Measurements from ENCODE around the gene GTSE1. TPM values are rescaled to one million over a fixed set of nuclear protein-coding genes. Genes with fewer than 3 reads are reported as not detected.

Gene GTSE1
- polyA plus RNA-seq, 2 of the 4 experiments (the other 2 are of a cell fraction) = 11.5 to 25.7 TPM

- no peak for TF ChIP-seq ATOH8 (CRISPR knock-in tag; IDR thresholded peaks at IDR 0.05; ENCODE audit: low read depth)
Measured at GRCh38 chr22:46315976-46316375, 19.3 kb downstream of the GTSE1 start (continued).

- TF ChIP-seq HOXB5 (CRISPR knock-in tag; IDR thresholded peaks at IDR 0.05) (no peak), FOSB (CRISPR knock-in tag; IDR thresholded peaks at IDR 0.05) (no peak), SREBF2 (IDR thresholded peaks at IDR 0.05) (no peak), CHD4 (IDR thresholded peaks at IDR 0.05; ENCODE audit: borderline replicate concordance) (no peak), HDAC2 (IDR thresholded peaks at IDR 0.05) (no peak), BCL3 (IDR thresholded peaks at IDR 0.05) (no peak), RFX5 (IDR thresholded peaks at IDR 0.05) (no peak), HES2 (IDR thresholded peaks at IDR 0.05) (no peak), E2F6 (IDR thresholded peaks at IDR 0.05; ENCODE audit: borderline replicate concordance, low read depth) (no peak), RNF2 (IDR thresholded peaks at IDR 0.05; ENCODE audit: borderline replicate concordance, low read depth) (no peak), JUN (IDR thresholded peaks at IDR 0.05) (no peak), MYC (IDR thresholded peaks at IDR 0.05; ENCODE audit: borderline replicate concordance, low read length) (no peak)
- DNase-seq (ENCODE audit: low read depth in 1 of 2, low spot score in 1 of 2) (no peak), FAIRE-seq (no peak), ATAC-seq (no peak)
- Histone ChIP-seq H3K4me1 (no peaks in the 10 kb centered on the region), H3K9me3 (no peaks in the 10 kb centered on the region), H3K27ac (no peak overlapping the region), H3K4me3 (no peak overlapping the region), H3K4me2 (no peak overlapping the region)
- ChIA-PET CTCF (interaction anchor here (0.8 to 20.1 kb wide), 5 partner anchors 14 to 322 kb away, joined by 3 to 272 read pairs (median 21); no protein-coding TSS in a partner anchor), POLR2A (no interaction called here)
- whole genome bisulfite sequencing (ENCODE audit: missing lambda C conversion rate) = 92% methylated on average over 20 of the region's 20 CpGs
Measured at GRCh38 chr22:46317646-46318045, 21.0 kb downstream of the GTSE1 start.

GRCh38 chr22:46318576-46318975 lies 21.9 kb downstream of the GTSE1 start:
- Histone ChIP-seq H3K4me3 (no peak overlapping the region), H3K9me3 (no peaks in the 10 kb centered on the region), H3K27ac (no peak overlapping the region), H3K4me1 (no peaks in the 10 kb centered on the region), H3K4me2 (no peak overlapping the region)
- POLR2A ChIA-PET = no interaction called here
- ATAC-seq (no peak), FAIRE-seq (no peak), DNase-seq (ENCODE audit: low read depth in 1 of 2, low spot score in 1 of 2) (no peak)
- WGBS (ENCODE audit: missing lambda C conversion rate) = 92% methylated on average over 14 of the region's 15 CpGs
- CTCF ChIA-PET = interaction anchor here (0.8 to 20.1 kb wide), 4 partner anchors 32 to 322 kb away, joined by 4 to 272 read pairs (median 28); no protein-coding TSS in a partner anchor
- TF ChIP-seq RNF2 (IDR thresholded peaks at IDR 0.05; ENCODE audit: borderline replicate concordance, low read depth) = no peak
- TF ChIP-seq PBX3 (IDR thresholded peaks at IDR 0.05) = no peak
- no peak for TF ChIP-seq SMC3 (IDR thresholded peaks at IDR 0.05)
- no peak for TF ChIP-seq FOXS1 (CRISPR knock-in tag; IDR thresholded peaks at IDR 0.05)
- TF ChIP-seq PHF8 (IDR thresholded peaks at IDR 0.05; ENCODE audit: borderline replicate concordance, low read depth) = no peak
- no peak for TF ChIP-seq SREBF2 (IDR thresholded peaks at IDR 0.05)
- TF ChIP-seq HDAC2 (IDR thresholded peaks at IDR 0.05) = no peak
- TF ChIP-seq TP53 (CRISPR knock-in tag; IDR thresholded peaks at IDR 0.05) = no peak
- TF ChIP-seq RAD21 (conservative IDR thresholded peaks at IDR 0.05 in 1 of 2, IDR thresholded peaks at IDR 0.05 in 1 of 2) = no peak
- no peak for TF ChIP-seq POLR2AphosphoS2 (conservative IDR thresholded peaks at IDR 0.05; ENCODE audit: low read length)
- no peak for TF ChIP-seq FOSL2 (IDR thresholded peaks at IDR 0.05)
- TF ChIP-seq FOSL2 (CRISPR knock-in tag; IDR thresholded peaks at IDR 0.05) = no peak
- no peak for TF ChIP-seq E2F6 (IDR thresholded peaks at IDR 0.05; ENCODE audit: borderline replicate concordance, low read depth)
- TF ChIP-seq HMGXB4 (CRISPR knock-in tag; IDR thresholded peaks at IDR 0.05; ENCODE audit: borderline replicate concordance) = no peak
- no peak for TF ChIP-seq HEYL (CRISPR knock-in tag; IDR thresholded peaks at IDR 0.05)
- no peak for TF ChIP-seq MYC (IDR thresholded peaks at IDR 0.05; ENCODE audit: borderline replicate concordance, low read length)
- no peak for TF ChIP-seq BCL3 (IDR thresholded peaks at IDR 0.05)
